ENCODE measurements around the gene ADGRA1. TPM values are rescaled to one million over a fixed set of nuclear protein-coding genes. Genes with fewer than 3 reads are reported as not detected.

Gene ADGRA1
- total and polyA plus RNA-seq, 10 of the 15 experiments (the other 5 are each of a cell fraction or from before 2014, with no cell fraction given): not detected

GRCh38 chr10:133060466-133060865 lies 27.3 kb upstream of the ADGRA1 start:
- WGBS (ENCODE audit: insufficient coverage, insufficient replicate concordance, low lambda C conversion rate, missing lambda C conversion rate): 25% methylated on average over 17 of the region's 17 CpGs
- Histone ChIP-seq H3K4me3 (no peak overlapping the region), H3K4me1 (ENCODE audit: control insufficient read depth, insufficient read depth, low read length) (no peaks in the 10 kb centered on the region), H3K4me2 (ENCODE audit: control insufficient read depth, insufficient read depth) (no peak overlapping the region), H3K9ac (ENCODE audit: control insufficient read depth, insufficient read depth, low read length) (no peak overlapping the region), H4K20me1 (ENCODE audit: control insufficient read depth, insufficient read depth) (no peaks in the 10 kb centered on the region), H3K9me3 (replicated peaks; ENCODE audit: control insufficient read depth, insufficient read depth, low read length) (no peaks in the 10 kb centered on the region; the same call in 2 of the 3 replicates), H3K79me2 (ENCODE audit: control insufficient read depth, insufficient read depth, low read length) (no peaks in the 10 kb centered on the region), H3K27ac (ENCODE audit: control insufficient read depth, insufficient read depth) (no peak overlapping the region), H3K36me3 (ENCODE audit: control insufficient read depth in 2 of 2, insufficient read depth in 2 of 2, low read length in 1 of 2) (no peaks in the 10 kb centered on the region), H2AFZ (ENCODE audit: control insufficient read depth, low read depth, low read length) (no peak overlapping the region), H3K27me3 (replicated peaks in 1 of 2; ENCODE audit: control insufficient read depth in 2 of 2, insufficient read depth in 2 of 2, low read length in 1 of 2) (no peaks in the 10 kb centered on the region)
- TF ChIP-seq E2F4 (IDR thresholded peaks at IDR 0.05; ENCODE audit: low read depth, low read length): no peak
- TF ChIP-seq RAD51 (IDR thresholded peaks at IDR 0.05): no peak
- no peak for TF ChIP-seq ETV6 (conservative IDR thresholded peaks at IDR 0.05 in 1 of 2, IDR thresholded peaks at IDR 0.05 in 1 of 2; ENCODE audit: borderline replicate concordance in 1 of 2, low read depth in 1 of 2)
- no peak for TF ChIP-seq BHLHE40 (IDR thresholded peaks at IDR 0.05; ENCODE audit: borderline replicate concordance in 1 of 2, low read depth in 2 of 2, low read length in 1 of 2)
- no peak for TF ChIP-seq IKZF2 (IDR thresholded peaks at IDR 0.05)
- TF ChIP-seq SMAD5 (IDR thresholded peaks at IDR 0.05; ENCODE audit: low read depth): no peak
- TF ChIP-seq LARP7 (IDR thresholded peaks at IDR 0.05): no peak
- no peak for TF ChIP-seq SMAD1 (IDR thresholded peaks at IDR 0.05; ENCODE audit: low read depth, partially characterized antibody)
- TF ChIP-seq BCL3 (IDR thresholded peaks at IDR 0.05; ENCODE audit: borderline replicate concordance, insufficient read depth, low read depth, low read length, poor library complexity, severe bottlenecking): no peak
- TF ChIP-seq SPI1 (IDR thresholded peaks at IDR 0.05; ENCODE audit: borderline replicate concordance, insufficient read depth, low read depth, low read length): no peak
- no peak for TF ChIP-seq RELB (IDR thresholded peaks at IDR 0.05; ENCODE audit: low read depth)
- DNase-seq (ENCODE audit: low read depth, low spot score): no peak
- no peak for FAIRE-seq
- ChIA-PET RAD21 (ENCODE audit: unreplicated experiment) (no interaction called here), CTCF (no interaction called here), POLR2A (no interaction called here), SMC1A (ENCODE audit: uncharacterized antibody, unreplicated experiment) (no interaction called here)
- in situ Hi-C loops (cut with MboI) (no loop called here), intact Hi-C loops (cut with micrococcal nuclease; ENCODE audit: unreplicated experiment) (no loop called here)
- no TSS peak for BruUV-seq (replicated peaks)
- ATAC-seq: no peak
